Activated CD4-positive, CD25-positive, alpha-beta regulatory T cell treated with anti-CD3 and anti-CD28 coated beads, Interleukin-2, amount 50 U/mL, for 72 hours (primary cell): Measurements from ENCODE around the gene LTV1.
"Not testable (repeated sequence)": the region's sequence is repeated elsewhere in the genome, so short reads cannot be mapped to it uniquely, and the experiment has no call there.

Experiments
- DNase-seq: peaks from one replicate; pipeline ENCODE4 v3.0.0; 2021

Gene LTV1

GRCh38 chr6:143843677-143843999 is 500 bp downstream of the LTV1 start:
- DNase-seq = no peak

- no peak for DNase-seq
Observed at GRCh38 chr6:143844006-143844405, 868 bp downstream of the LTV1 start.

DNA sequence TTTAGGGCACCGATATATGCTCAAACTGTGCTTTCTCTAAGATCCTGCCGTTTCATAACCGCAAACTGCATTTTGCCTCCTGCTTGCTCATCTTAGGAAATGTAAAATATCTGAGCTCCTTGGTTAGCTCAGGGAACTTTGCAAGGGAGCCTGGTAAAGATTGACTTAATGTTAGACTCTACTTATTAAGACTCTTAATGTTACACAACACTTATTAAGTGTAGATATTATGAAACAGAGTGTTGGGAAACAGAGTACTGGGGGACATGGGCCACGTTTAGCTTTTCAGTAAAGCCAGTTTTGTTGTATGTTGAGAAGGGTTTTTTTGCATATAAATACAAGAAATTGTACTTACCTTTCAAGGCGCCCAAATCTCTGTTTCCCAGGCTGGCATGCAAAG is 1.9 kb downstream of the LTV1 start:
- DNase-seq = no peak

GRCh38 chr6:143851706-143852105 is 8.6 kb downstream of the LTV1 start:
- not testable (repeated sequence) for DNase-seq

- not testable (repeated sequence) for DNase-seq
Observed at GRCh38 chr6:143855057-143855456, 11.9 kb downstream of the LTV1 start.

DNA sequence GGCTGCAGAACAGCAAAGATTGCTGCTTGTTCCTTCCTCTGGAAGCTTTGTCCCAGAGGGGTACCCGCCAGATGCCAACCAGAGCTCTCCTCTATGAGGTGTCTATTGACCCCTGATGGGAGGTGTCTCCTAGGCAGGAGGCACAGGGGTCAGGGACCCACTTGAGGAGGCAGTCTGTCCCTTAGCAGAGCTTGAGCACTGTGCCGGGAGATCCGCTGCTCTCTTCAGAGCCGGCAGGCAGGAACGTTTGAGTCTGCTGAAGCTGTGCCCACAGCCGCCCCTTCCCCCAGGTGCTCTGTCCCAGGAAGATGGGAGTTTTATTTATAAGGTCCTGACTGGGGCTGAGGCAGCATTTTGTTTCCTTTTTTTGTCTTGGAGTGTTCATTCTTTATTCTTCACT is 13.6 kb downstream of the LTV1 start:
- not testable (repeated sequence) for DNase-seq

- DNase-seq = no peak
Observed at GRCh38 chr6:143857651-143858050, 14.5 kb downstream of the LTV1 start.

DNA sequence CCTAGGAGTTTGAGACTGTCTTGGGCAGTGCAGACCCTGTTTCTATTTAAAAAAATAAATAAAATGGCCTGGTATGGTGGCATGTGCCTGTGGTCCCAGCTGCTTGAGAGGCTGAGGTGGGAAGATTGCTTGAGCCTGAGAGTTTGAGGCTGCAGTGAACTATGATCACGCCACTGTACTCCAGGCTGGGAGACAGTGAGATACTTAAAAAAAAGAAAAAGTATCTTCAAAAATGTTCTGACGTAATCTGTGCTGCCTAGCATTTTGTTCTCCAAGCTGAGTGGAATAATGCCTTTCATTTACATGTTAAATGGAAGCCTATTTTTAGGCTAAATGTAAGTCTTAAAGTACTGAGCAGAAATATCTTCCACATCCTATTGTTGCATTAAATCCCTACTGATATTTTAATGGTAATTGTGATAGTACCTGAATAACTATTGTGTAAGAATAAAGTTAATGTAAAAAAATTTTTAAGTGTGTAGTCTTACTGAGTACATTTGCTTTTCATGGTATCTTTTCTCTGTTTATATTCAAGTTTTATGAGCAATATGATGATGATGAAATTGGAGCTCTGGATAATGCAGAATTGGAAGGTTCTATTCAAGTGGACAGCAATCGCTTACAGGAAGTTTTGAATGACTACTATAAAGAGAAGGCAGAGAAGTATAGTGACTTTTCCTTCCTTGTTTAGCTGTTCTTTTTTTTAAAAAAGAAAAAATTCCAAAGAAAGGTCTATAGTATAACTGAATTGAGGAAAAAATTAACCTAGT is 16.9 kb downstream of the LTV1 start:
- DNase-seq = no peak

DNA sequence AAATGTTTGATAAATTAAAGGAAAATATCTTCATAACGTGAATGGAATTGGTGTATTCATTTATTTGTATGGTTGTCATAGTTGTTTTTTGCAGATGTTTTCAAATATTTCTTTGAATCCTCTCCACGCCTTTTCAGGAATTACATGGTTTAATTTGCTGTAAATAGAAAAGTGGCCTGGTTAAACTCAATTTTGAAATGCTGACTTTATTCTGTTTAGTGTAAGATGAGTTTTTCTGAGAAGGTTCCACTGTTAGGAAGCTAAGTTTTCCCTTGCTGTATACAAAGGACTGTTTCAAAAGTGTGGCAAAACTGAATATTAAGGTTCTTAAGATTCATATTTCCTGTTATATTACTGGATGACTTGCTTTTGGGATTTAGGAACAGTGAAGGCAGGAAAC is 20.6 kb downstream of the LTV1 start:
- no peak for DNase-seq

- DNase-seq = no peak
Observed at GRCh38 chr6:143864234-143864633, 21.1 kb downstream of the LTV1 start, which contains the start of gene ZC2HC1B. Gene ZC2HC1B (plus strand): TSS chr6:143864474. CDS start chr6:143864540, 66 bp downstream.

- no peak for DNase-seq
Observed at GRCh38 chr6:143867236-143867635, 24.1 kb downstream of the LTV1 start.

DNA sequence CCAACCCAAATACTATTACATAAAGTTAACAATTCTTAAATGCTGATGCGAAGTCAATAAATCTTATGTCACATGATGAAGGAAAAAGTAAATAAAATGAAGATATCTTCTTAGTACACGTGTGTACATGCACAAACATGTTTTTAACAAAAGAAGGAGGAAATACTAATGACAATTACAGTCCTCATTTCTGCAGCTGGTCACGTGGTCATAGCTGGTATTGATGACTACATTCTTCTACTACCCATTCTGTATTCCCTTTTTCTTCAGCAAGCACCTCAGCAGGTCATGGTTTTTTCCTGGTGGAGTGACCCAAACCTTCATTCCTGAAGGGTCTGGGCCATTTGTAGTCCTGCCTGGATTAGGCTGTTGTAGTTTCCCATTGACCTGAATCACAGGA is 25.7 kb downstream of the LTV1 start:
- not testable (repeated sequence) for DNase-seq

DNA sequence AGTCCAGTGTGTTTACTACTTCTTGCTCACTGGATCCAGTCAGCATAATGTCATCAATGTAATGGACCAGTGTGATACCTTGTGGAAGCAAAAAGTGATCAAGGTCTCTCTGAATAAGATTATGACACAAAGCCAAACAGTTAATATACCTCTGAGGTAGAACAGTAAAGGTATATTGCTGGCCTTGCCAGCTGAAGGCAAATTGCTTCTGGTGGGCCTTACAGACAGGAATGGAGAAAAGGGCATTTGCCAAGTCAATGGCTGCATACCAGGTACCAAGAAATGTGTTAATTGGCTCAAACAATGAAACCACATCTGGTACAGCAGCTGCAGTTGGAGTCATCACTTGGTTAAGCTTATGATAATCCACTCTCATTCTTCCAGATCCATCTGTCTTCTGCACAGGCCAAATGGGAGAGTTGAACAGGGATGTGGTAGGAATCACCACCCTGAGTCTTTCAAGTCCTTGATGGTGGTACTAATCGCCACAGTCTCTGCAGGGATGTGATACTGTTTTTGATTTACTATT is 28.1 kb downstream of the LTV1 start:
- not testable (repeated sequence) for DNase-seq

DNA sequence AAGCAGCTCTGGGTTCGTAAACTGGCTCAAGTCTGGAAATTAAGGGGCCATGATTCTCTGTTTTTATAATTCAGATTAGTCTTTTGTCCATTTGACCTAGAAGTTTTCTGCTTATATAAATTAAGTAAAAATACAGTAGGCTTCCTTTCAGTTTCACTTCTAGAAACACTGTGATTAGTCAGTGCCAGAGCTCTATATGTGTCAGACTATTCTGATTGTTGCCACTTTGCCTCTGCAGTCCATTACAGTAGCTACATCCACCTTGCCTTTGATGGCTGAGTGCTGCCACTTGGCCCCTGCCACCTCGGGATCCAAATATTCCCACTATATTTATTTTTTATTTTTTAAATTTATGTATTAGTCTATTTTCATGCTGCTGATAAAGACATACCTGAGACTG is 29.1 kb downstream of the LTV1 start:
- DNase-seq = no peak

GRCh38 chr6:143873600-143873999 is 30.5 kb downstream of the LTV1 start:
- DNase-seq = not testable (repeated sequence)

DNA sequence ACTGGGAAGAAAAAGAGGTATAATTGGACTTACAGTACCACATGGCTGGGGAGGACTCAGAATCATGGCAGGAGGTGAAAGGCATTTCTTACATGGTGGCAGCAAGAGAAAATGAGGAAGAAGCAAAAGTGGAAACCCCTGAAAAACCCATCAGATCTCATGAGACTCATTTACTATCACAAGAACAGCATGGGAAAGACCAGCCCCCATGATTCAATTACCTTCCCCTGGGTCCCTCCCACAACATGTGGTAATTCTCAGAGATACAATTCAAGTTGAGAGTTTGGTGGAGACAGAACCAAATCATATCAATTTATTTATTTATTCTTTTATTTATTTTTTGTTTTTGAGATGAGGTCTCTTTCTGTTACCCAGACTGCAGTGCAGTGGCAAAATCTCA is 31.4 kb downstream of the LTV1 start:
- not testable (repeated sequence) for DNase-seq

GRCh38 chr6:143877584-143878271 is 34.6 kb downstream of the LTV1 start:
- no peak for DNase-seq

GRCh38 chr6:143878272-143878760 is 35.2 kb downstream of the LTV1 start:
- DNase-seq = no peak

- DNase-seq = no peak
Observed at GRCh38 chr6:143880412-143880811, 37.3 kb downstream of the LTV1 start.

DNA sequence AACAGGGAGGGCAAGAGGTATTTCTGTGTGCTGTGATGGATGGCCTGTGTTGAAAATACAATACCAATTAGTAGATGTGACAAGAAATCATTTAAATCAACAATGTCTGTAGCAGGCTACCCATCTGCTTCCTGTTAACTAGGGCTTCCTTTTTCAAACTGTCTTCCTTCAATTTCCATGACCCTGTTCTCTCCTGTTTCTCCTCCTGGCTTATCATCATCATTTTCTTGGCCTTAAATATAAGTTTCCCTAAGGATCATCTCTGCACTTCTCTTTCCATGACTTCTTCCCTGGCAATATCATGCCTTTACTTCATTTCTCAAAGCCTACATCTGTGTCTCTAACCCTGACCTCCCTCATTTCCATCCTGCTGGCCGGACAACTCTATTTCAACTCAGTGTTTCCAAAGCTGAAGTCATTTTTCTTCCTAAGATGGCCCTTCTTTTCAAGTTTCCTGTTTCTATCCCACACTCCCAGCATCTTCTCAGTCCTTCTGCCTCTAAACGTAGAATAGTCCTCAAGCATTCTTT is 39.3 kb downstream of the LTV1 start:
- no peak for DNase-seq

- no peak for DNase-seq
Observed at GRCh38 chr6:143884216-143884900, 41.2 kb downstream of the LTV1 start.

- DNase-seq = no peak
Observed at GRCh38 chr6:143885116-143885515, 42.0 kb downstream of the LTV1 start.

- no peak for DNase-seq
Observed at GRCh38 chr6:143894655-143895054, 51.5 kb downstream of the LTV1 start.
